ENCODE measurements around the gene NR2E3. TPM values are rescaled to one million over a fixed set of nuclear protein-coding genes. Genes with fewer than 3 reads are reported as not detected.

The NR2E3 gene
- polyA plus RNA-seq, 1 experiment: not detected

DNA sequence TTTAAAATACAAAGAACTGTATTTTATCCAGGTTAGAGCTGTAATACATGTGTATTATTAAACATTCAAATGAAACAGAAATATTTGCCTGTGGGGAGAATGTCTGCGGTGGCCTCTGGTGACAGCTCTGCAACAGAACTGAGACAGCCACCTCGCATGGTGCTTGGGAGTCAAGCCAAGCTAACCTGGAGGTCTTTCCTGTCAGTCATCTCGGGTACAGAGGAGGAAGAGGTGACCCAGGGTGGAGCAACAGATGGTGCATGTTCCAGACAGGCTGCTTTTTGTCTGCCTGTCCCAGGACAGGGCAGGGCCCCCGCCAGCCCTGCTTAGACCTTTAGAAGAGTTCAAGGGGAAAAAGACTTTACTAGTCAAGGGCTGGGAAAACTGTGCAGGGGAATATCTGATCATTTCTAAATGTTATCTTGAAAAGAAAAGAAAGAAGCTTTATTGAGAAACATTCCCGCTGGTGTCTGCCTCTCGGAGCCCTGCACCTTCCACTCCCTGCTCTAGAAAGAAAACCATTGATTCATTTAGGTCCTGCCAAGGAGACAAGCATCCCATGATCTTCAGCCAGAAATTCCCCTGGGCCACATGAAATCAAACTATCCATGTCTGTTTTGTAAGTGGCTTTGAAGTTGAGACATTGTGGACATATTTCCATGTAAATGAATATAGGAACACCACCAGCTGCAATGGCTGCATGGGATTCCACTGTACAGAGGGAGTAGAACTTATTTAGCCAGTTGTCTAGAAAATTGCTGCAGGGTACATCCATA lies 5.5 kb upstream of the NR2E3 start:
- H3K36me3 ChIP-seq (ENCODE audit: control insufficient read depth, insufficient read depth, low read length): no peaks in the 10 kb centered on the region
- CTCF ChIA-PET: interaction anchor here (0.6 to 9.8 kb wide), 8 partner anchors 48 to 696 kb away, joined by 3 to 89 read pairs (median 4); no protein-coding TSS in a partner anchor
- no peak overlapping the region for H3K4me3 ChIP-seq (ENCODE audit: low read depth, low read length)
- POLR2A ChIA-PET: interaction anchor here (0.6 kb wide), 1 partner anchor 61 kb away, joined by 4 read pairs; no protein-coding TSS in a partner anchor
- TF ChIP-seq, protein P1, sequence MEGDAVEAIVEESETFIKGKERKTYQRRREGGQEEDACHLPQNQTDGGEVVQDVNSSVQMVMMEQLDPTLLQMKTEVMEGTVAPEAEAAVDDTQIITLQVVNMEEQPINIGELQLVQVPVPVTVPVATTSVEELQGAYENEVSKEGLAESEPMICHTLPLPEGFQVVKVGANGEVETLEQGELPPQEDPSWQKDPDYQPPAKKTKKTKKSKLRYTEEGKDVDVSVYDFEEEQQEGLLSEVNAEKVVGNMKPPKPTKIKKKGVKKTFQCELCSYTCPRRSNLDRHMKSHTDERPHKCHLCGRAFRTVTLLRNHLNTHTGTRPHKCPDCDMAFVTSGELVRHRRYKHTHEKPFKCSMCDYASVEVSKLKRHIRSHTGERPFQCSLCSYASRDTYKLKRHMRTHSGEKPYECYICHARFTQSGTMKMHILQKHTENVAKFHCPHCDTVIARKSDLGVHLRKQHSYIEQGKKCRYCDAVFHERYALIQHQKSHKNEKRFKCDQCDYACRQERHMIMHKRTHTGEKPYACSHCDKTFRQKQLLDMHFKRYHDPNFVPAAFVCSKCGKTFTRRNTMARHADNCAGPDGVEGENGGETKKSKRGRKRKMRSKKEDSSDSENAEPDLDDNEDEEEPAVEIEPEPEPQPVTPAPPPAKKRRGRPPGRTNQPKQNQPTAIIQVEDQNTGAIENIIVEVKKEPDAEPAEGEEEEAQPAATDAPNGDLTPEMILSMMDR (IDR thresholded peaks at IDR 0.05; ENCODE audit: insufficient read depth, low read depth, low read length): no peak
- DNase-seq (ENCODE audit: low read depth): no peak
- H3K27me3 ChIP-seq (ENCODE audit: control insufficient read depth, insufficient read depth, low read length): no peaks in the 10 kb centered on the region

DNA sequence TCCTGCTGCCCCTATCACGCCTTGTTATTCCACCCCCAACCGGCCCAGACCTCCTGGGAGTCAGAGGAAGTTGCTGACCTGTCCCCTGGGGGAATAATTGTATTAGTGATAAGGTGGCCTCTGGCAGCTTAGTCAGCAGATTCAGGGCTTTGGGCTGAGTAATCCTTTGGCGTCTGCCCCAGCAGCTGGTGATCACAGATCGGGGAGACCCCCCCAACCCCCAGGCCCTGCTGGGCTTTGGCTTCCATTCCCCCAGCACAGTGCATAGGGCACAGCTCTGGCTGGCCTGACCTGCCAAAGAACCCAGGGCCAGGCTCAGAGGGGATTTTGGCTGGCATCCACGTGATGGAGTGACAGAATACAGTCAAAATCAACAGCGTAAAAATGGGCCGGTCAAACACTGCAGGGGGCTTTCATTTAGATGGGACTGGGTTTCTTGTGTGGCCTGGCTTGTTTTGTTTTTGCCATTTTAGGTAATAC lies 3.9 kb upstream of the NR2E3 start:
- POLR2A ChIA-PET: interaction anchor here (0.6 kb wide), 1 partner anchor 154 kb away, joined by 7 read pairs; no protein-coding TSS in a partner anchor
- Histone ChIP-seq H3K4me3 (ENCODE audit: low read depth, low read length) (no peak overlapping the region), H3K27me3 (ENCODE audit: control insufficient read depth, insufficient read depth, low read length) (peaks cover 2% of the 10 kb centered on the region; the same call in 1 of the 2 replicates), H3K36me3 (ENCODE audit: control insufficient read depth, insufficient read depth, low read length) (no peaks in the 10 kb centered on the region)
- CTCF ChIA-PET: interaction anchor here (1.0 to 9.8 kb wide), 4 partner anchors 54 to 833 kb away, joined by 3 to 89 read pairs (median 12); no protein-coding TSS in a partner anchor
- no peak for DNase-seq (ENCODE audit: low read depth)
- TF ChIP-seq, protein P1 (IDR thresholded peaks at IDR 0.05; ENCODE audit: insufficient read depth, low read depth, low read length): no peak

DNA sequence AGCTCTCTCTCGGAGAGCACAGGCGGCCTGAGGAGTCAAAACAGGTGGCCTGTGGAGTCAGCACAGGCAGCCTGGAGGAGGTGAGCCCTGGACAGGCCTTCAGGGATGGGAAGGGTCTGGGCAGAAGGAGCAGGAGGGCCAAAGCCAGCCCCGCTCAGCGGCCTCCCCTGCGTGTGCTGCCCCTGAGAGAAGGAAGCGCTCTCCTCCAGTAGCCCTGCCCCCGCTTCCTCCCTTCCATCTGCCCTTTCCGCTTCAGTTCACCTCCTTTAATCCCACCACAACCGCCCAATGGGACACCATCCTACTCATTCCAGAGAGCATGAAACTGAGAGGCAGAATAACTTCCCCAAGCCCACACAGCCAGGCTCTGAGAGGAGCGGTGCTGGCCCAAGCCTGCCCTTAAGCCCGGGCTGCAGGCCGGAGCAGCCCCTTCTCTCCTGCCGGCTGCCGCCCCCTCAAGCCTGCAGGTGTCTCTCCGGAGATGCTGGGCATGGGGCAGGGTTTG lies 3.2 kb upstream of the NR2E3 start:
- no peak for DNase-seq (ENCODE audit: low read depth)
- CTCF ChIA-PET: interaction anchor here (1.2 to 9.8 kb wide), 4 partner anchors 54 to 834 kb away, joined by 4 to 89 read pairs (median 12); no protein-coding TSS in a partner anchor

DNA sequence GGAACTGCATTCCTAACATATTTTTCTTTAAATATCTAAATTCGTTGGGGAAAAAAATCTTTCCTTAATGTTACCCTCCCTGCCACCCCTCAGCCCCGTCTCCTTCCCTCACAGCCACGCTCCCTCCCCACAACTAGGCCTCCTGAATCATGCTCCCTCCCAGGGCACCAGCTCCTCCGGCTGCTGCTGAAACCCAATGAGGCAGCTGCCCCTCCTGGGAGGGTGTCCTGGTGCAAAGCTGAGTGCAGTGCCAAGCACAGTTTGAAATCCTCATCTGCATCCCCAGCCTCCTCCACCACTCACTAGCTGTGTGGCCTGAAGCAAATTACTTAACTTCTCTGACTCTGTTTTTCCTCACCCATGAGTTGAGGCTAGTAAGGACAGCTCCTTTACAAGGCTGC lies 2.7 kb upstream of the NR2E3 start:
- H3K27me3 ChIP-seq (ENCODE audit: control insufficient read depth, insufficient read depth, low read length): peaks cover 2% of the 10 kb centered on the region; the same call in 1 of the 2 replicates
- no peaks in the 10 kb centered on the region for H3K36me3 ChIP-seq (ENCODE audit: control insufficient read depth, insufficient read depth, low read length)
- TF ChIP-seq, protein P1 (IDR thresholded peaks at IDR 0.05; ENCODE audit: insufficient read depth, low read depth, low read length): no peak
- no peak for DNase-seq (ENCODE audit: low read depth)
- no peak overlapping the region for H3K4me3 ChIP-seq (ENCODE audit: low read depth, low read length)
- ChIA-PET CTCF (interaction anchor here (1.2 to 9.8 kb wide), 4 partner anchors 55 to 834 kb away, joined by 4 to 89 read pairs (median 12); no protein-coding TSS in a partner anchor), POLR2A (interaction anchor here (0.6 kb wide), 1 partner anchor 26 kb away, joined by 3 read pairs; no protein-coding TSS in a partner anchor)

More for the DNA sequence above, 3.2 kb upstream of the NR2E3 start:
- H3K36me3 ChIP-seq (ENCODE audit: control insufficient read depth, insufficient read depth, low read length): no peaks in the 10 kb centered on the region
- TF ChIP-seq, protein P1 (IDR thresholded peaks at IDR 0.05; ENCODE audit: insufficient read depth, low read depth, low read length): no peak
- POLR2A ChIA-PET: interaction anchor here (0.6 kb wide), 1 partner anchor 153 kb away, joined by 7 read pairs; no protein-coding TSS in a partner anchor
- no peak overlapping the region for H3K4me3 ChIP-seq (ENCODE audit: low read depth, low read length)
- H3K27me3 ChIP-seq (ENCODE audit: control insufficient read depth, insufficient read depth, low read length): peaks cover 2% of the 10 kb centered on the region; the same call in 1 of the 2 replicates
